ENCODE measurements around the gene IQSEC3.
A peak's percentile ranks its signal among the peaks of the same experiment; 100 is the strongest.

IQSEC3 gene

GRCh38 chr12:171743-172676 lies 105.4 kb downstream of the IQSEC3 start (continued):
- TF ChIP-seq BCL11B (tag by site-specific recombination; IDR thresholded peaks at IDR 0.05; ENCODE audit: low read depth) = no peak
- no peak for TF ChIP-seq ZNF280C (tag by site-specific recombination; IDR thresholded peaks at IDR 0.05)
- TF ChIP-seq ZNF558 (tag by site-specific recombination; IDR thresholded peaks at IDR 0.05) = no peak
- no peak for TF ChIP-seq TRIM28 (IDR thresholded peaks at IDR 0.05; ENCODE audit: borderline replicate concordance, low read length)
- TF ChIP-seq OVOL3 (tag by site-specific recombination; IDR thresholded peaks at IDR 0.05) = no peak
- no peak for TF ChIP-seq ZNF16 (tag by site-specific recombination; IDR thresholded peaks at IDR 0.05; ENCODE audit: low read depth)
- TF ChIP-seq KLF1 (tag by site-specific recombination; IDR thresholded peaks at IDR 0.05) = peak; percentile 93
- no peak for TF ChIP-seq ZNF223 (tag by site-specific recombination; IDR thresholded peaks at IDR 0.05)
- TF ChIP-seq ZNF248 (tag by site-specific recombination; IDR thresholded peaks at IDR 0.05) = no peak
- TF ChIP-seq ZBTB26 (tag by site-specific recombination; optimal IDR thresholded peaks at IDR 0.05) = no peak
- no peak for TF ChIP-seq KLF8 (tag by site-specific recombination; IDR thresholded peaks at IDR 0.05)
- TF ChIP-seq ZNF645 (tag by site-specific recombination; IDR thresholded peaks at IDR 0.05) = no peak
- no peak for TF ChIP-seq TCF7L2 (IDR thresholded peaks at IDR 0.05; ENCODE audit: borderline replicate concordance, low read depth, low read length)
- peak; percentile 45; the same call in 1 of the 2 replicates for TF ChIP-seq ZNF600 (tag by site-specific recombination; IDR thresholded peaks at IDR 0.05)
- TF ChIP-seq ZNF548 (tag by site-specific recombination; IDR thresholded peaks at IDR 0.05) = no peak
- TF ChIP-seq, protein P1, sequence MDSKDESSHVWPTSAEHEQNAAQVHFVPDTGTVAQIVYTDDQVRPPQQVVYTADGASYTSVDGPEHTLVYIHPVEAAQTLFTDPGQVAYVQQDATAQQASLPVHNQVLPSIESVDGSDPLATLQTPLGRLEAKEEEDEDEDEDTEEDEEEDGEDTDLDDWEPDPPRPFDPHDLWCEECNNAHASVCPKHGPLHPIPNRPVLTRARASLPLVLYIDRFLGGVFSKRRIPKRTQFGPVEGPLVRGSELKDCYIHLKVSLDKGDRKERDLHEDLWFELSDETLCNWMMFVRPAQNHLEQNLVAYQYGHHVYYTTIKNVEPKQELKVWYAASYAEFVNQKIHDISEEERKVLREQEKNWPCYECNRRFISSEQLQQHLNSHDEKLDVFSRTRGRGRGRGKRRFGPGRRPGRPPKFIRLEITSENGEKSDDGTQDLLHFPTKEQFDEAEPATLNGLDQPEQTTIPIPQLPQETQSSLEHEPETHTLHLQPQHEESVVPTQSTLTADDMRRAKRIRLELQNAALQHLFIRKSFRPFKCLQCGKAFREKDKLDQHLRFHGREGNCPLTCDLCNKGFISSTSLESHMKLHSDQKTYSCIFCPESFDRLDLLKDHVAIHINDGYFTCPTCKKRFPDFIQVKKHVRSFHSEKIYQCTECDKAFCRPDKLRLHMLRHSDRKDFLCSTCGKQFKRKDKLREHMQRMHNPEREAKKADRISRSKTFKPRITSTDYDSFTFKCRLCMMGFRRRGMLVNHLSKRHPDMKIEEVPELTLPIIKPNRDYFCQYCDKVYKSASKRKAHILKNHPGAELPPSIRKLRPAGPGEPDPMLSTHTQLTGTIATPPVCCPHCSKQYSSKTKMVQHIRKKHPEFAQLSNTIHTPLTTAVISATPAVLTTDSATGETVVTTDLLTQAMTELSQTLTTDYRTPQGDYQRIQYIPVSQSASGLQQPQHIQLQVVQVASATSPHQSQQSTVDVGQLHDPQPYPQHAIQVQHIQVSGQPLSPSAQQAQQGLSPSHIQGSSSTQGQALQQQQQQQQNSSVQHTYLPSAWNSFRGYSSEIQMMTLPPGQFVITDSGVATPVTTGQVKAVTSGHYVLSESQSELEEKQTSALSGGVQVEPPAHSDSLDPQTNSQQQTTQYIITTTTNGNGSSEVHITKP (tag by site-specific recombination; IDR thresholded peaks at IDR 0.05) = no peak
- no peak for TF ChIP-seq HIC1 (tag by site-specific recombination; IDR thresholded peaks at IDR 0.05)
- TF ChIP-seq ZNF747 (tag by site-specific recombination; IDR thresholded peaks at IDR 0.05) = no peak
- TF ChIP-seq ZNF202 (tag by site-specific recombination; IDR thresholded peaks at IDR 0.05; ENCODE audit: borderline replicate concordance) = no peak
- TF ChIP-seq, protein P2, sequence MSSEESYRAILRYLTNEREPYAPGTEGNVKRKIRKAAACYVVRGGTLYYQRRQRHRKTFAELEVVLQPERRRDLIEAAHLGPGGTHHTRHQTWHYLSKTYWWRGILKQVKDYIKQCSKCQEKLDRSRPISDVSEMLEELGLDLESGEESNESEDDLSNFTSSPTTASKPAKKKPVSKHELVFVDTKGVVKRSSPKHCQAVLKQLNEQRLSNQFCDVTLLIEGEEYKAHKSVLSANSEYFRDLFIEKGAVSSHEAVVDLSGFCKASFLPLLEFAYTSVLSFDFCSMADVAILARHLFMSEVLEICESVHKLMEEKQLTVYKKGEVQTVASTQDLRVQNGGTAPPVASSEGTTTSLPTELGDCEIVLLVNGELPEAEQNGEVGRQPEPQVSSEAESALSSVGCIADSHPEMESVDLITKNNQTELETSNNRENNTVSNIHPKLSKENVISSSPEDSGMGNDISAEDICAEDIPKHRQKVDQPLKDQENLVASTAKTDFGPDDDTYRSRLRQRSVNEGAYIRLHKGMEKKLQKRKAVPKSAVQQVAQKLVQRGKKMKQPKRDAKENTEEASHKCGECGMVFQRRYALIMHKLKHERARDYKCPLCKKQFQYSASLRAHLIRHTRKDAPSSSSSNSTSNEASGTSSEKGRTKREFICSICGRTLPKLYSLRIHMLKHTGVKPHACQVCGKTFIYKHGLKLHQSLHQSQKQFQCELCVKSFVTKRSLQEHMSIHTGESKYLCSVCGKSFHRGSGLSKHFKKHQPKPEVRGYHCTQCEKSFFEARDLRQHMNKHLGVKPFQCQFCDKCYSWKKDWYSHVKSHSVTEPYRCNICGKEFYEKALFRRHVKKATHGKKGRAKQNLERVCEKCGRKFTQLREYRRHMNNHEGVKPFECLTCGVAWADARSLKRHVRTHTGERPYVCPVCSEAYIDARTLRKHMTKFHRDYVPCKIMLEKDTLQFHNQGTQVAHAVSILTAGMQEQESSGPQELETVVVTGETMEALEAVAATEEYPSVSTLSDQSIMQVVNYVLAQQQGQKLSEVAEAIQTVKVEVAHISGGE (tag by site-specific recombination; conservative IDR thresholded peaks at IDR 0.05; ENCODE audit: low read depth) = no peak
- TF ChIP-seq, protein P3, sequence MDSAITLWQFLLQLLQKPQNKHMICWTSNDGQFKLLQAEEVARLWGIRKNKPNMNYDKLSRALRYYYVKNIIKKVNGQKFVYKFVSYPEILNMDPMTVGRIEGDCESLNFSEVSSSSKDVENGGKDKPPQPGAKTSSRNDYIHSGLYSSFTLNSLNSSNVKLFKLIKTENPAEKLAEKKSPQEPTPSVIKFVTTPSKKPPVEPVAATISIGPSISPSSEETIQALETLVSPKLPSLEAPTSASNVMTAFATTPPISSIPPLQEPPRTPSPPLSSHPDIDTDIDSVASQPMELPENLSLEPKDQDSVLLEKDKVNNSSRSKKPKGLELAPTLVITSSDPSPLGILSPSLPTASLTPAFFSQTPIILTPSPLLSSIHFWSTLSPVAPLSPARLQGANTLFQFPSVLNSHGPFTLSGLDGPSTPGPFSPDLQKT (IDR thresholded peaks at IDR 0.05; ENCODE audit: borderline replicate concordance, low read depth, low read length) = no peak
